GM12878 (cell line): Measurements from ENCODE around the gene SHISA3. TPM values are rescaled to one million over a fixed set of nuclear protein-coding genes. Genes with fewer than 3 reads are reported as not detected.
"Not testable (repeated sequence)": the region's sequence is repeated elsewhere in the genome, so short reads cannot be mapped to it uniquely, and the experiment has no call there.

Experiments used
- ATAC-seq: fragments of 200-7000 bp; cut with Tn5 transposase; 3 replicates; pipeline ENCODE4 v1.9.1; 2020; ENCODE audit warnings: mild to moderate bottlenecking, moderate library complexity
- BruUV-seq: library from RNA; stranded (reverse); fragments of 400-500 nt; replicated peaks from 2 replicates; lab custom pipeline; 2021; lab: Mats Ljungman, UMichigan
- CTCF ChIA-PET: fragments of 300-600 bp; sonication (Branson Sonifier 250); formaldehyde crosslinking; extraction: SDS; loops from one replicate; lab custom pipeline; 2021; ENCODE audit warnings: inconsistent platforms; lab: Yijun Ruan, JAX
- POLR2A ChIA-PET: fragments of 350-600 bp; formaldehyde crosslinking; extraction: SDS; loops from one replicate; lab custom pipeline; 2021; ENCODE audit warnings: inconsistent platforms; lab: Charles Lee
- RAD21 ChIA-PET: fragments of 300-600 bp; sonication (Branson Sonifier 250); formaldehyde crosslinking; loops from one replicate; lab custom pipeline; 2023; ENCODE audit warnings: antibody characterized with exemption; ENCODE audit not compliant: unreplicated experiment; lab: Charles Lee
- SMC1A ChIA-PET: fragments of 300-600 bp; sonication (Branson Sonifier 250); formaldehyde crosslinking; loops from one replicate; lab custom pipeline; 2023; ENCODE audit not compliant: unreplicated experiment, uncharacterized antibody; lab: Charles Lee
- DNase-seq: peaks from one replicate; pipeline ENCODE4 v3.0.0-alpha.2; 2011; ENCODE audit warnings: low read depth, low spot score
- FAIRE-seq: peaks from 3 replicates; lab custom pipeline; 2011; peaks lifted over from hg19 to GRCh38; lab: Jason Lieb, UNC
- H2AFZ ChIP-seq: 2 replicates; pipeline ENCODE4 v1.6.0; 2011; ENCODE audit warnings: low read depth, low read length, control low read depth; ENCODE audit not compliant: control insufficient read depth
- H3K27ac ChIP-seq: 2 replicates; pipeline ENCODE4 v1.5.1; 2011; ENCODE audit warnings: control low read depth; ENCODE audit not compliant: control insufficient read depth, insufficient read depth
- H3K27me3 ChIP-seq, 2 experiments: replicated peaks in 1 of 2; 2 replicates each; pipeline versions ENCODE4 v1.6.0 to v1.6.1; 2011; ENCODE audit warnings: low read length in 1 of 2; ENCODE audit not compliant: control insufficient read depth in 2 of 2, insufficient read depth in 2 of 2
- H3K36me3 ChIP-seq, 2 experiments: 2 replicates each; pipeline ENCODE4 v1.5.1; 2011; ENCODE audit warnings: low read length in 1 of 2; ENCODE audit not compliant: control insufficient read depth in 2 of 2, insufficient read depth in 2 of 2
- H3K4me1 ChIP-seq: 2 replicates; pipeline ENCODE4 v1.6.1; 2011; ENCODE audit warnings: mild to moderate bottlenecking, low read length, moderate library complexity, mixed read lengths; ENCODE audit not compliant: control insufficient read depth, insufficient read depth
- H3K4me2 ChIP-seq: 2 replicates; pipeline ENCODE4 v1.6.0; 2011; ENCODE audit warnings: control low read depth; ENCODE audit not compliant: control insufficient read depth, insufficient read depth
- H3K4me3 ChIP-seq: fragments of 200-600 bp; sonication (generic); 2 replicates; pipeline ENCODE4 v1.5.1; 2016
- H3K79me2 ChIP-seq: 2 replicates; pipeline ENCODE4 v1.6.0; 2011; ENCODE audit warnings: low read length; ENCODE audit not compliant: control insufficient read depth, insufficient read depth
- H3K9ac ChIP-seq: 2 replicates; pipeline ENCODE4 v1.8.0; 2011; ENCODE audit warnings: low read length, control low read depth, mixed read lengths; ENCODE audit not compliant: control insufficient read depth, insufficient read depth
- H3K9me3 ChIP-seq: replicated peaks from 3 replicates; pipeline ENCODE4 v1.5.1; 2011; ENCODE audit warnings: mild to moderate bottlenecking, low read length; ENCODE audit not compliant: control insufficient read depth, insufficient read depth
- H4K20me1 ChIP-seq: 2 replicates; pipeline ENCODE4 v1.6.0; 2011; ENCODE audit not compliant: control insufficient read depth, insufficient read depth
- CHD1 ChIP-seq: IDR thresholded peaks from 2 replicates; pipeline ENCODE4 v1.6.1; 2012; ENCODE audit warnings: low read depth, low read length, improper control_type of control experiment
- CHD2 ChIP-seq: IDR thresholded peaks from 2 replicates; pipeline ENCODE4 v1.6.1; 2011; ENCODE audit warnings: low read depth, low read length, improper control_type of control experiment, borderline replicate concordance
- CHD4 ChIP-seq: fragments of 200-600 bp; sonication (generic); IDR thresholded peaks from 2 replicates; pipeline ENCODE4 v1.6.1; 2016; ENCODE audit warnings: mild to moderate bottlenecking
- IKZF1 ChIP-seq: fragments of 450-650 bp; conservative IDR thresholded peaks from 2 replicates; pipeline ENCODE4 v1.6.1; 2017; ENCODE audit warnings: antibody characterized with exemption, mild to moderate bottlenecking
- JUND ChIP-seq: IDR thresholded peaks from 2 replicates; pipeline ENCODE4 v1.6.1; 2012; ENCODE audit warnings: low read depth, mild to moderate bottlenecking, low read length, improper control_type of control experiment, moderate library complexity
- LARP7 ChIP-seq: fragments of 450-650 bp; IDR thresholded peaks from 2 replicates; pipeline ENCODE4 v1.6.1; 2017; ENCODE audit warnings: mild to moderate bottlenecking
- PML ChIP-seq: IDR thresholded peaks from 2 replicates; pipeline ENCODE4 v1.6.1; 2012; ENCODE audit warnings: low read length, inconsistent platforms
- SIX5 ChIP-seq: IDR thresholded peaks from 2 replicates; pipeline ENCODE4 v1.6.1; 2011; ENCODE audit warnings: mild to moderate bottlenecking, low read depth, low read length, moderate library complexity; ENCODE audit not compliant: severe bottlenecking
- WGBS: methylation state at CpG from one replicate; pipeline ENCODE4 v1.1.6; 2016; ENCODE audit warnings: low lambda C conversion rate; ENCODE audit not compliant: insufficient replicate concordance, insufficient coverage; ENCODE audit errors: missing lambda C conversion rate; 5-methylcytosine and 5-hydroxymethylcytosine counted together
- in situ Hi-C: fragments of 300-500 bp; cut with MboI; formaldehyde crosslinking; loops from 9 replicates; pipeline ENCODE4 v1.14.3; 2018; ENCODE audit warnings: mixed read lengths
- intact Hi-C: fragments of 100-400 bp; cut with micrococcal nuclease; formaldehyde crosslinking; loops from one replicate; pipeline ENCODE4 v1.14.2; 2022; ENCODE audit not compliant: unreplicated experiment
- polyA plus RNA-seq, 11 experiments: library from polyadenylated mRNA; depleted of rRNA in 4 of 11; unstranded in 6 of 11; stranded (reverse) in 5 of 11; fragments of >200 nt; fragmentation: Nextera tagmentation in 4 of 11; fragmentation: Illumina TruSeq in 1 of 11; extraction: Ambion mirVana in 4 of 11; extraction: Trizol in 1 of 11; gene quantifications; 1 replicate in 1 of 11; 2 replicates in 10 of 11; pipeline versions ENCODE4 v1.2.1 to v1.2.3, GENCODE V29; 2011 to 2016; ENCODE audit warnings: inconsistent platforms in 2 of 11, missing spikeins in 2 of 11, low read depth in 1 of 11
- total RNA-seq, 4 experiments: library from RNA; depleted of rRNA in 3 of 4; stranded (reverse); fragments of >200 nt in 3 of 4; fragmentation: Illumina TruSeq in 1 of 4; extraction: Trizol in 1 of 4; gene quantifications; 2 replicates each; pipeline versions ENCODE4 v1.2.1 to v1.2.3, GENCODE V29; 2013 to 2021

Gene SHISA3
- total and polyA plus RNA-seq, 10 of the 15 experiments (the other 5 are each of a cell fraction or from before 2014, with no cell fraction given): 0.03 to 7.2 (median 4.4) TPM

DNA sequence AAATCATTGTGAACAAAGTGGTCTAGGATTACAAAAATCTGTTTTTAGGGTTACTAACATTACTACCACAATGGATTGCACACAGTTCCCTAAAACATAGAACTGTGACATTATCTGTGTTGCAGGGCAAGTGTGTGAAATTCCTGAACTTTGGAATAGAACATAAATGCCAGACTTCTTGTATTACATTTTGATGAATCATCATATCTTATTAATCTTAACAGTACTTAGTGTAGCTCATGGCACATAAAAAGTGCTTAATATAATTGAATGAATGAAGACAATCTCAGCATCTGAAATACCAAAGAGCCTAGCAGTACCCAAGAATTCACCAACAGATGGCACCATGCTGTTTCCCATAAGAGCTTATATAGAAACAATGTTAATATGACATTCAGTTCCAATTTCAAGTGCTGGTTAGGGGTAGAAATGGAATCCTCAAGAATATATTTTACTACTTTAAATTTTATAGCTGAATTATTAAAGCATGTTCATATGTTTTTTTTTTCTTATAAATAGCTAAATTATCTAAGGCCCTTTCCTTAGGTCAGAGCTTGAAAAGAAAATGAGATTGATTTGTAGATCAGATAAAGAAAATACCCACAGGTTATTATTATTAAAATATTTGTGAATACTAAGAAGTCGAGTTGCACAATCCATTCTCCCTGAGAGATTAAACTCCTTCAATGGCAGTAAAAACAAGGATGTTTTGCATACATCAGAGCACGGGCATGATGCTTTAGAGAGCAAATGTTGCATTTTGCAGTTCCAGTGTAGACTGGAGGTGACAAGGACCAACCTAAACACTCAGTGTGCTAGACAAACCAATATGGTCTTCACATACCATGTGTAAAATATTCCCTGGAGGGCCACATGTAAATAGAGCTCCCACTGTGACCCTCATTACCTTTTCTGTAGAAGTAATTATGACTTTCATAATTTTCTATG, 25.7 kb upstream of the SHISA3 start (continued):
- no peak for TF ChIP-seq LARP7

DNA sequence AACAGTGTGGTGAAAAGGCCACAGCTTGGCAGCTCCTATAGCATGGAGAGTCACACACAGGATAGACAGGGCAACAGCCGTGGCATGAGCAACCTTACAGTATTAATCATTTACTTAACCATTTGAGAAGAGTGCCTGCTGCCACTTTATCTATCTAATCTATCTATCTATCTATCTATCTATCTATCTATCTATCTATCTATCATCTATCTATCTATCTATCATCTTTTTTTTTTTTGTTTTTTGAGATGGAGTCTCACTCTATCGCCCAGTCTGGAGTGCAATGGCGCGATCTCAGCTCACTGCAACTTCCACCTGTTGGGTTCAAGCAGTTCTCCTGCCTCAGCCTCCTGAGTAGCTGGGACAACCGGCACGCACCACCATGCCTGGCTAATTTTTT, 25.0 kb upstream of the SHISA3 start:
- H4K20me1 ChIP-seq, H3K4me3 ChIP-seq, H3K4me1 ChIP-seq, ATAC-seq, H3K4me2 ChIP-seq, FAIRE-seq, H3K9me3 ChIP-seq, POLR2A ChIA-PET, H3K27ac ChIP-seq, H2AFZ ChIP-seq, BruUV-seq, in situ Hi-C loops, H3K79me2 ChIP-seq, H3K36me3 ChIP-seq, H3K9ac ChIP-seq, DNase-seq, H3K27me3 ChIP-seq: not testable (repeated sequence)
- RAD21 ChIA-PET: interaction anchor here (1.0 to 4.3 kb wide), 9 partner anchors 29 to 492 kb away, joined by 3 to 56 read pairs (median 4); no protein-coding TSS in a partner anchor
- SMC1A ChIA-PET: interaction anchor here (0.5 to 4.8 kb wide), 12 partner anchors 9 to 1653 kb away, joined by 3 to 90 read pairs (median 4); no protein-coding TSS in a partner anchor
- 82% methylated on average over 6 of the region's 6 CpGs for WGBS
- CTCF ChIA-PET: interaction anchor here (0.7 to 6.0 kb wide), 21 partner anchors 9 to 495 kb away, joined by 3 to 107 read pairs (median 6); no protein-coding TSS in a partner anchor
- intact Hi-C loops: loop anchor here (5.0 kb wide), 1 partner anchor 90 kb away; no protein-coding TSS in a partner anchor

DNA sequence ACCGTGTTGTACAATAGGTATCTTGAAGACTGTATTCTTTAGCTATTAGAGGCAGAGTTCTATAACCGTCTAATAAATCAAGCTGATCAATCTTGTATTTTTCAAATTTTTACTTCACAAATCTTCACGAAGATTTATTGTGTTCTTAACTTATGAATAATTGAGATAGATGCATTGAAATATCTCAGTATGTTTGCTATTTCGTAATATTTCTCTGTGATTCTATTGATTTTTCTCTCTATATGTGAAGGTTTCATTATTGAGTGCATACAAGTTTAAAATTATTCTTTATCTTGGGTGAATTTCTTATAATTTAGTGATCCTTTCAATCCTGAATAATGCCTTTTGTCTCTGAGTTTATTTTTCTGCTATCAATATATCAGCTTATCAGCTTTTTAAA, 19.8 kb upstream of the SHISA3 start:
- Histone ChIP-seq H3K27ac (no peak overlapping the region), H3K4me3 (no peak overlapping the region), H3K36me3 (no peaks in the 10 kb centered on the region), H3K9ac (no peak overlapping the region), H3K9me3 (no peaks in the 10 kb centered on the region), H3K79me2 (no peaks in the 10 kb centered on the region), H2AFZ (no peak overlapping the region), H3K27me3 (no peaks in the 10 kb centered on the region), H3K4me1 (peaks cover 2% of the 10 kb centered on the region; the same call in 1 of the 2 replicates), H4K20me1 (no peaks in the 10 kb centered on the region), H3K4me2 (no peak overlapping the region)
- BruUV-seq: no TSS peak
- TF ChIP-seq IKZF1 (no peak), CHD2 (no peak), SIX5 (no peak), CHD1 (no peak), JUND (no peak), CHD4 (no peak), PML (no peak)
- SMC1A ChIA-PET: interaction anchor here (0.7 to 1.5 kb wide), 2 partner anchors 18 to 142 kb away, joined by 3 to 5 read pairs; no protein-coding TSS in a partner anchor
- intact Hi-C loops (no loop called here), in situ Hi-C loops (no loop called here)
- POLR2A ChIA-PET: no interaction called here
- CTCF ChIA-PET: interaction anchor here (1.3 kb wide), 1 partner anchor 9 kb away, joined by 6 read pairs; no protein-coding TSS in a partner anchor
- FAIRE-seq: no peak
- DNase-seq: no peak
- 57% methylated on average over 4 of the region's 4 CpGs for WGBS
- RAD21 ChIA-PET: no interaction called here
- no peak for ATAC-seq
